GM18909 (cell line): ENCODE measurements around the gene GEMIN5.
A peak's percentile ranks its signal among the peaks of the same experiment; 100 is the strongest.

ENCODE experiments used
- ATAC-seq: cut with Tn5 transposase; IDR thresholded peaks from one replicate; pipeline ENCODE4 v1.9.1; 2021; ENCODE audit warnings: mild to moderate bottlenecking; ENCODE audit not compliant: unreplicated experiment, poor library complexity

GEMIN5 gene

GRCh38 chr5:154895606-154896561 is 42.1 kb downstream of the GEMIN5 start:
- ATAC-seq: no peak

DNA sequence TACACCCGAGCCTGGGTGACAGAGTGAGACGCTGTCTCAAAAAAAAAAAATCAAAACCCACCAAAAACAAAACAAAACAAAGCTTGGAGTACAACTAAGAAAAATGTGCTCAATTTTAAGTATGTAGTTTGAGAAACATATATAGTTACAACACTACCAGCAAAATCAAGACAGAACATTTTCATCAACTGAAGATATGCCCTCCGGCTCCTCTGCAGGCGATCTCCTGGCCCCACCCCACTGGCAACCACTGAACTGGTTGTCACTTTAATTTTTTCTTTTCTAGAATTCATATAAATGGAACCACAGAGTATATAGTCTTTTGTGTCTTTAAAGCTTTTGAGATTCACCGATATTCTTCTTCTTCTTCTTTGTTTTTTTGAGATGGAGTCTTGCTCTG is 44.6 kb downstream of the GEMIN5 start:
- ATAC-seq: no peak

GRCh38 chr5:154892369-154892771 is 45.6 kb downstream of the GEMIN5 start:
- no peak for ATAC-seq

GRCh38 chr5:154885439-154885838 is 52.6 kb downstream of the GEMIN5 start:
- no peak for ATAC-seq

DNA sequence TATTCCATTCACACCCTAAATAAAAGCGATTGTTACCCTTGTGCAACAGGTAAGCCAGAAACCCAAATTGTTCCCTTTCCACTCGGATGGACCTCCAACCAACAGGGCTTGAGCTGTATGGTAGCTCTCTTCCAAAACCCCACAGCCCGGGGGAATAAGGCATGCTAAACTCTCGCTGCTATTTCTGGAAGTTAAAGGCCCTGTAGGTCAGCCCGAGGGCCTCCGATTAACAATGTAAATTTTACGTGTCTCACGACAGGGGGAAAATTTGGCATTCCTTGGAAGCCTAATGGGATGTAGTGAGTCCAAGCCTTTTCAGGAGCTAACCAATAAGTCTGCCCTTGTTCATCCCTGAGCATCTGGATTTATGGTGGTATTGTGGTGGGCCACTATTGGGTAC is 53.6 kb downstream of the GEMIN5 start:
- ATAC-seq: no peak

DNA sequence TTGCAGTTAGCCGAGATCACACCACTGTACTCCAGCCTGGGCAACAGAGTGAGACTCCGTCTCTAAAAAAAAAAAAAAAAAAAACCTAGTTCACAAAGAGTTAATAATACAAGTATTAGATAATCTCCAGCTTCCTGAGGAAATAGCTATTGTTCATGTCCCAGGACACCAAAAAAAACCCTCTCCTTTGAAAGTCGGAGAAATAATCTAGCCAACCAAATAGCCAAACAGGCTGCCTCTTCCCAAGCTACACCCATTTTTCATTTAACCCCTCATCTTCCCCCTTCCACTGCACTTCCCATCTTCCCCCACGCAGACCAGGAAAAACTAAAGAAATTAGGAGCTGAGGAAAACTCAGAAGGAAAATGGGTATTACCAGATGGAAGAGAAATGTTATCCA is 56.0 kb downstream of the GEMIN5 start:
- ATAC-seq: no peak

GRCh38 chr5:154878642-154879335 is 59.2 kb downstream of the GEMIN5 start:
- ATAC-seq: no peak

DNA sequence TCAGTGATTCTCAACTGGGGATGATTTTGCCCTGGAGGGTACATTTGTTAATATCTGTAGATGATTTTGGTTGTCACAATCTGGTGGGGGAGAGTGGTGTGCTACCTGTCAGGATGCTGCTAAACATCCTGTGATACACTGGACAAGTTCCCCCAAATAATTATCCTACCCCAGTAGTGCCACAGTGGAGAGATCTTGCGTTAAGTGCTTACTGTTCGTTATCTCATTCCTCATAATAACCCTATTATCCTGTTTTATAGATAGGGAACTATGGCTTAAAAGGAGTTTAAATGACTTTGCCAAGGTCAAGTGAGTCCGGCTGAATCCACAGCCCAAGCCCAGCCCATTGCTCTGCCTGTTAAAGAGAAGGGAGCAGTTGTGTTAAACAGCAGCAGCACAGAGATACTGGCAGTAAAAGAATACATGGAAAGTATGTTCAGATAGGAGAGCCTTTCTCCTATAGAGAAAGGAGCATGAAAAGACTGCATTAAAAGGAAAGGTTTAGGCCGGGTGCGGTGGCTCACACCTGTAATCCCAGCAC is 64.2 kb downstream of the GEMIN5 start:
- ATAC-seq: no peak

- no peak for ATAC-seq
Measured at GRCh38 chr5:154871734-154872133, 66.3 kb downstream of the GEMIN5 start.

DNA sequence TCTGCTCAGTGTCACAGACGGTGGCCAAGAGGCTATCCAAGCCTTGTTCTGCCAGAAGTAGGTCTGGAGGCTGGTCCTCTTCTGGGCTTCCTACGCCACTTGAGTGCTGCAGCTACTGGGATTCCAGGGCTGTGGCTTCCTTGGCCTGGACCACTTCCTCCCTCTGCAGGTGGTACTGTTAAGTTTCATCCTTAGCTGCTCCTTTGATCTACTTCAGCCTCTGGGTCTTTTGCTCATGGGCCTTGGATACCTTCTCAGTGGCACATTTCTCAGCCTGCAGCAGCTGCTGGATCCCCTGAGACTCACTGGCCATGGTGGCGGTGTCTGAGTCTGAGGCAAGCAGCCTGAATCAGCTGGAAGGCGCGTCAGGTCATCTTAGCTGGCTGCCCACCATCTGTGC is 69.3 kb downstream of the GEMIN5 start:
- no peak for ATAC-seq

DNA sequence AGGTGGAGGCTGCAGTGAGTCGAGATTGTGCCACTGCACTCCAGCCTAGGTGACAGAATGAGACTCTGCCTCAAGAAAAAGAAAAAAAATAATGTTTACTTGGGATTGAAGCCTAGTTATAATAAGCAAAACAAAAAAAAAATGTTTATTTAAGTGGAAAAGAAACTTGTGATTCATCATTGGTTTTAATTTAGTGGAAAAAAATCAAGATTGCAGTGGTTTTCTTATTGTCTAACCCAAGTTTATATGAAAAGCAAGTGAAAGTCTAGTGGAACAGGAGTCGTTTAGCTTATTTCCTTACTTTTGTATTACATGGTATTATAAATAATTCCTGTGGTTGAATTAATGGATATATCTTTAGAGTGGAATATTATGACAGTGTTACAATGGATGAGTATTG is 71.2 kb downstream of the GEMIN5 start:
- no peak for ATAC-seq

GRCh38 chr5:154865466-154866184 is 72.4 kb downstream of the GEMIN5 start:
- ATAC-seq: no peak

GRCh38 chr5:154863291-154864080 is 74.5 kb downstream of the GEMIN5 start:
- no peak for ATAC-seq

DNA sequence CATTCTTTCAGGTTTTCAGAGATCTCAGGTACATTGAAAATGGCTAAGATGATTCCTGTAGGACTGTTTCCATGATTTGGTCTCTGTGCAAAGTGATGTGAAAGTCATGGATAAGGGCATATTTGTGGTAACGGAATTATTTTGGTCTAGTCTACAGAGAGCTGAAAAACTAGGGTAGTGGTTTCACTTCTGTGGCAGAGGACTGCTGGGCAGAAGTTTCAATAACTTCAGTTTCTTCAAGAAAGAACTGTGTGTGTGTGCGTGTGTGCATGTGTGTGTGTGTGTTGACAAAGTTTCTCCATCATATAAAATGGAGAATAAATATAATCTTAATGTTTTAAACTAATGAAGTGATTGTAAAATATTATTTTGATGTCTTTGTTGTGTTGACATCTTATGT is 75.2 kb downstream of the GEMIN5 start:
- no peak for ATAC-seq

DNA sequence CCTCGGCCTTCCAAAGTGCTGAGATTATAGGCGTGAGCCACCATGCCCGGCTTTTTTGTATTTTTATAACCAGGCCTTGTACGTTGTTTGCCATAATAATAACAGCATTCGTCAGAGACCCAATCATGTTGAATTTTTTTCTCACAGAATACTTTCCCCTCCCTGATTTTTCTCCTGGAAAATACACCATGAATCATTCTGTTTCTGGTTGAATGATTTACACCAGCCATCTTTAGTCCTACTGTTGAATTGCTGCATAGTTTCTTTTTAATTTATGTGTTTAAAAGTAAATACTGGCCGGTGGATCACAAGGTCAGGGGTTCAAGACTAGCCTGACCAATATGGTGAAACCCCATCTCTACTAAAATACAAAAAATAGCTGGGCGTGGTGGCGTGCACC is 76.1 kb downstream of the GEMIN5 start:
- ATAC-seq: no peak

DNA sequence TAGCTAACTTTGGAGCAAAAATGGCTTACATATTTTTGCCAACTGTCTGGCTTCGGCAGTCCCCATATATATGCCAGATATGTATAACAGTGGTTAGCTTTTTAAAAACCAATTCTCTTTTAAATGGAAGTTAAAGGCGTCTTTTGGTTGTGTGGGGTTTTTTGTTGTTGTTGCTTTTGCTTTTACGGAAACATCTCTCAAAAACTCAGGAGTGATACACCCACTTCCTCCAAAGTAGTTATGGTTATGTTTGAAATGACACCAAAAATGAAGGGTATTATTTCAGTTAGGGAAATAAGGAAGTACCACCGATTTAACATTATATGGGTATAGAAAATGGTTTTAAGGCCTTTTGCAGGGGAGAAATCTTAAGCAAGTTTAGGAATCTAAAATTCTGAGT is 77.2 kb downstream of the GEMIN5 start:
- no peak for ATAC-seq

GRCh38 chr5:154860123-154860522 is 77.9 kb downstream of the GEMIN5 start:
- ATAC-seq: no peak

- ATAC-seq: peak; percentile 21
Measured at GRCh38 chr5:154858972-154859871, 78.8 kb downstream of the GEMIN5 start.
